Osteoblast (primary cell): ENCODE measurements around the gene SEZ6L. TPM values are rescaled to one million over a fixed set of nuclear protein-coding genes. Genes with fewer than 3 reads are reported as not detected.

ENCODE experiments used
- DNase-seq: peaks from one replicate; pipeline ENCODE4 v3.0.0; 2011; ENCODE audit warnings: low spot score, mixed read lengths; ENCODE audit not compliant: insufficient read length; ENCODE audit errors: missing footprints
- H2AFZ ChIP-seq: 2 replicates; pipeline ENCODE4 v1.6.0; 2011; ENCODE audit warnings: mild to moderate bottlenecking, low read length
- H3K27ac ChIP-seq: 2 replicates; pipeline ENCODE4 v1.5.1; 2011; ENCODE audit warnings: mild to moderate bottlenecking, low read depth, low read length, moderate library complexity
- H3K27me3 ChIP-seq: 2 replicates; pipeline ENCODE4 v1.6.0; 2012; ENCODE audit warnings: mild to moderate bottlenecking, control low read depth, inconsistent platforms, low read length, moderate library complexity; ENCODE audit not compliant: insufficient read depth
- H3K36me3 ChIP-seq: 2 replicates; pipeline ENCODE4 v1.5.1; 2011; ENCODE audit warnings: mild to moderate bottlenecking, low read length, control low read depth, moderate library complexity; ENCODE audit not compliant: insufficient read depth
- H3K4me1 ChIP-seq: 2 replicates; pipeline ENCODE4 v1.5.1; 2011; ENCODE audit warnings: mild to moderate bottlenecking, low read length, control low read depth, moderate library complexity; ENCODE audit not compliant: insufficient read depth
- H3K4me2 ChIP-seq: 2 replicates; pipeline ENCODE4 v1.6.0; 2011; ENCODE audit warnings: mild to moderate bottlenecking, low read length; ENCODE audit not compliant: insufficient read depth
- H3K4me3 ChIP-seq: fragments of 200-600 bp; sonication (generic); 3 replicates; pipeline ENCODE4 v1.5.1; 2012; ENCODE audit warnings: mild to moderate bottlenecking, low read length, inconsistent platforms; ENCODE audit not compliant: insufficient read depth
- H3K79me2 ChIP-seq: 2 replicates; pipeline ENCODE4 v1.6.0; 2012; ENCODE audit warnings: mild to moderate bottlenecking, low read length, control low read depth, inconsistent platforms; ENCODE audit not compliant: insufficient read depth
- H3K9me3 ChIP-seq: 2 replicates; pipeline ENCODE4 v1.5.1; 2011; ENCODE audit warnings: low read depth, low read length, control low read depth
- H4K20me1 ChIP-seq: 2 replicates; pipeline ENCODE4 v1.6.0; 2012; ENCODE audit warnings: mild to moderate bottlenecking, low read length, control low read depth; ENCODE audit not compliant: insufficient read depth
- total RNA-seq: library from RNA; depleted of rRNA; stranded (reverse); fragments of >200 nt; gene quantifications from 2 replicates; pipeline ENCODE4 v1.2.3, GENCODE V29; 2012
- TF ChIP-seq, protein P1 (sequence below): IDR thresholded peaks from 2 replicates; pipeline ENCODE4 v1.5.1; 2011; ENCODE audit warnings: mild to moderate bottlenecking, low read depth, low read length, moderate library complexity; ENCODE audit errors: extremely low read depth

The SEZ6L gene
- total RNA-seq, 1 donor = not detected

DNA sequence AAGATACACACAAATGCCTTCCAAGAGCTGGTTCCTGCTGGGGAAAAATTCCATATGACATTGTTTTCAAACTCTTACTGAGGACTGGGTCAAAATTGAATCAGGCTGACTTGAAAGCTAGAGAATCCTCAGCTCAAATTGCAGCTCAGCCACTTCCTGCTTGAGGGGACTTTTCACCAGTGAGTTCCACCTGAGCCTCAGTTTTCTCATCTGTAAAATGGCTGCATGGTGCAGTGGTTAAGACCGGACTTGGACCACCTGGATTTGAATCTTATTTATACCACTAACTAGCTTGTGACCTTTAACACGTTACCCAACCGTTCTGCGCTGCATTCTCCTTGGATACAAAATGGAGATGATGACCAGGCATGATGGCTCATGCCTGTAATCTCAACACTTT lies 189.9 kb downstream of the SEZ6L start:
- no peak overlapping the region for H3K27ac ChIP-seq
- peaks cover 18% of the 10 kb centered on the region for H3K4me1 ChIP-seq
- no peaks in the 10 kb centered on the region for H4K20me1 ChIP-seq
- H3K79me2 ChIP-seq = no peaks in the 10 kb centered on the region
- no peak overlapping the region for H3K4me2 ChIP-seq
- H3K9me3 ChIP-seq = no peaks in the 10 kb centered on the region
- H2AFZ ChIP-seq = no peak overlapping the region
- peaks cover 8% of the 10 kb centered on the region for H3K27me3 ChIP-seq
- H3K4me3 ChIP-seq = no peak overlapping the region
- no peaks in the 10 kb centered on the region for H3K36me3 ChIP-seq
- DNase-seq = no peak
- TF ChIP-seq, protein P1, sequence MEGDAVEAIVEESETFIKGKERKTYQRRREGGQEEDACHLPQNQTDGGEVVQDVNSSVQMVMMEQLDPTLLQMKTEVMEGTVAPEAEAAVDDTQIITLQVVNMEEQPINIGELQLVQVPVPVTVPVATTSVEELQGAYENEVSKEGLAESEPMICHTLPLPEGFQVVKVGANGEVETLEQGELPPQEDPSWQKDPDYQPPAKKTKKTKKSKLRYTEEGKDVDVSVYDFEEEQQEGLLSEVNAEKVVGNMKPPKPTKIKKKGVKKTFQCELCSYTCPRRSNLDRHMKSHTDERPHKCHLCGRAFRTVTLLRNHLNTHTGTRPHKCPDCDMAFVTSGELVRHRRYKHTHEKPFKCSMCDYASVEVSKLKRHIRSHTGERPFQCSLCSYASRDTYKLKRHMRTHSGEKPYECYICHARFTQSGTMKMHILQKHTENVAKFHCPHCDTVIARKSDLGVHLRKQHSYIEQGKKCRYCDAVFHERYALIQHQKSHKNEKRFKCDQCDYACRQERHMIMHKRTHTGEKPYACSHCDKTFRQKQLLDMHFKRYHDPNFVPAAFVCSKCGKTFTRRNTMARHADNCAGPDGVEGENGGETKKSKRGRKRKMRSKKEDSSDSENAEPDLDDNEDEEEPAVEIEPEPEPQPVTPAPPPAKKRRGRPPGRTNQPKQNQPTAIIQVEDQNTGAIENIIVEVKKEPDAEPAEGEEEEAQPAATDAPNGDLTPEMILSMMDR = no peak

DNA sequence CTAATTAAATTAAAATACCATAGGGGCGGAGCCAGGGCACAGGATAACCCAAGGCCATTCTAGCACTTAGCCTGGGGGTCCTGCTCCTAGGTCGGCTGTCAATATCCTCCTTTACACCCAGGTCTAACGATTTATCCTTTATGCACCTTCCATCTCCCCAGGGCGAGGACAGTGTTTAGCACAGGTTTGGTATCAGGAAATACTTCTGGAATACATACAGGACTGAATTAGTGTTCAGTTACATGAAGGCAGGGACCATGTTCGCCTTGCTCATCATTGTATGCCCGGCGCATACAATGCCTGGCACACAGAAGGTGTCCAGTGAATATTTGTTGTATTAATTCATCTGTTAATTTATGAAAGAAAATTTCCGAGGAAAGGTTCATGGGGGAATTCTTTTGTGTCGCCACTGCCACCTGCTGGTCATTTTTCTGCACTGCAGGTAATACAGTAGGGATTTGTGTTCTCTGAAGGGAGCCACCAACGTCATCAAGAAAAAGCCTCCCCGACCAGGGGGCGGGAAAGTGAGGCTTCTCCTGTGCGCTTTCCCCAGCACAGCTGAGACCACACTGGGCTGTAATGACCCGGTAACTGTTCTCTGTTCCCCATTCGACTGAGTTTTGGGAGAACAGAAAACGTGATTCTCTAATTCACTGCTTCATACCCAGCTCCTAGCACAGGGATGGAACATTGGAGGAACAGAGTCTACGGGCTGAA lies 191.1 kb downstream of the SEZ6L start:
- Histone ChIP-seq H3K27me3 (peaks cover 2% of the 10 kb centered on the region), H3K36me3 (no peaks in the 10 kb centered on the region), H3K4me1 (peaks cover 18% of the 10 kb centered on the region), H3K27ac (no peak overlapping the region), H3K4me3 (peak overlapping the region; percentile 55), H4K20me1 (no peaks in the 10 kb centered on the region), H2AFZ (peak overlapping the region; percentile 90), H3K79me2 (no peaks in the 10 kb centered on the region), H3K4me2 (peak overlapping the region; percentile 85), H3K9me3 (no peaks in the 10 kb centered on the region)
- DNase-seq = peak; percentile 61
- TF ChIP-seq, protein P1 = peak; percentile 98

DNA sequence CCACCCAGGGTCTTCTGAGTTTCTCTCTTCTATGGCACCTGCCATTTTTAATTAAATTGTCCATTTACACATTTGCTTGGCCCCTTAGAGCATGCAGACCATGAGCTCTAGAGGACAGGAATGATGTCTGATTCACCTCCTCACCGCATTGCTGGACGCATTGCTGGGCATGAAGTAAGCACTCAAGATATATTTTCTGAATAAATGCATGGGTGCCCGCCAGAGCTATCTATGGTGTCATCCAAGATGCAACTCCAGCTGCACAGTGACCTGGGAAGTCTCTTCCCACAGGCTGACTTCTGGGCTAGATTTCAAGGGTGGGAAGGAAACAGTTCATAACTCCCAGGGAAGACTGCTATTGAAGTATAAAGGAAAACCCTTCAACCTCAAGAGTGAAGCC lies 193.2 kb downstream of the SEZ6L start:
- H2AFZ ChIP-seq = no peak overlapping the region
- peak overlapping the region; percentile 36 for H3K27ac ChIP-seq
- TF ChIP-seq, protein P1 = no peak
- H3K4me1 ChIP-seq = peaks cover 18% of the 10 kb centered on the region
- peak; percentile 82 for DNase-seq
- no peak overlapping the region for H3K4me3 ChIP-seq
- H4K20me1 ChIP-seq = no peaks in the 10 kb centered on the region
- peaks cover 2% of the 10 kb centered on the region for H3K27me3 ChIP-seq
- H3K9me3 ChIP-seq = no peaks in the 10 kb centered on the region
- H3K4me2 ChIP-seq = peak overlapping the region; percentile 29
- H3K36me3 ChIP-seq = no peaks in the 10 kb centered on the region
- no peaks in the 10 kb centered on the region for H3K79me2 ChIP-seq

- peak; percentile 74 for DNase-seq
- Histone ChIP-seq H4K20me1 (no peaks in the 10 kb centered on the region), H3K4me1 (peaks cover 18% of the 10 kb centered on the region), H3K27ac (no peak overlapping the region), H3K4me3 (no peak overlapping the region), H3K36me3 (no peaks in the 10 kb centered on the region), H3K4me2 (no peak overlapping the region), H3K9me3 (no peaks in the 10 kb centered on the region), H3K79me2 (no peaks in the 10 kb centered on the region), H2AFZ (no peak overlapping the region), H3K27me3 (peaks cover 7% of the 10 kb centered on the region)
- TF ChIP-seq, protein P1 = peak; percentile 84
Measured at GRCh38 chr22:26364066-26365015, 195.1 kb downstream of the SEZ6L start.
